Adrenal gland (tissue), 5 donors: ENCODE data around the gene UPK2.

Source experiments
- CTCF ChIP-seq, 6 experiments: fragments of 450-650 bp in 4 of 6; fragments of 200-600 bp in 2 of 6; sonication (generic) in 1 of 6; IDR thresholded peaks; 1 replicate in 5 of 6; 2 replicates in 1 of 6; pipeline versions ENCODE4 v1.5.1 to v1.8.0; 2016 to 2021; ENCODE audit warnings: antibody characterized with exemption in 6 of 6, mild to moderate bottlenecking in 2 of 6, moderate library complexity in 1 of 6
- POLR2A ChIP-seq, 2 donors: fragments of 450-650 bp; IDR thresholded peaks; one replicate each; pipeline ENCODE4 v1.6.1; 2017; ENCODE audit warnings: antibody characterized with exemption in 2 of 2, mild to moderate bottlenecking in 2 of 2, moderate library complexity in 1 of 2
- donor health status: DM: no; HTN: no; CAD: no.

GRCh38 chr11:118996926-118997626 is 41.0 kb downstream of the UPK2 start:
- TF ChIP-seq CTCF (IDR thresholded peaks at IDR 0.05), result peak in 1 of 6 experiments; percentile 16
- TF ChIP-seq POLR2A (IDR thresholded peaks at IDR 0.05), result no peak
